ENCODE results near the gene MAPK10.
"Not testable (repeated sequence)": the region's sequence is repeated elsewhere in the genome, so short reads cannot be mapped to it uniquely, and the experiment has no call there.

MAPK10 gene

GRCh38 chr4:86100539-86101215, 259.2 kb downstream of the MAPK10 start:
- DNase-seq, result no peak

- DNase-seq, result no peak
Observed at GRCh38 chr4:86099348-86099747, 260.5 kb downstream of the MAPK10 start.

- no peak for DNase-seq
Observed at GRCh38 chr4:86098691-86099090, 261.2 kb downstream of the MAPK10 start.

- DNase-seq, result no peak
Observed at GRCh38 chr4:86096373-86096772, 263.5 kb downstream of the MAPK10 start.

GRCh38 chr4:86092684-86093083, 267.2 kb downstream of the MAPK10 start:
- DNase-seq, result no peak

- no peak for DNase-seq
Observed at GRCh38 chr4:86091201-86091600, 268.7 kb downstream of the MAPK10 start.

GRCh38 chr4:86089781-86090323, 270.0 kb downstream of the MAPK10 start:
- no peak for DNase-seq

- no peak for DNase-seq
Observed at GRCh38 chr4:86089053-86089452, 270.8 kb downstream of the MAPK10 start.

GRCh38 chr4:86075796-86076195, 284.1 kb downstream of the MAPK10 start:
- not testable (repeated sequence) for DNase-seq

- no peak for DNase-seq
Observed at GRCh38 chr4:86060341-86060740, 299.5 kb downstream of the MAPK10 start.

- no peak for DNase-seq
Observed at GRCh38 chr4:86058621-86059020, 301.2 kb downstream of the MAPK10 start.

GRCh38 chr4:86055898-86056297, 304.0 kb downstream of the MAPK10 start:
- no peak for DNase-seq

- DNase-seq, result no peak
Observed at GRCh38 chr4:86054286-86055032, 305.4 kb downstream of the MAPK10 start.

GRCh38 chr4:86050496-86050895, 309.4 kb downstream of the MAPK10 start:
- DNase-seq, result no peak

GRCh38 chr4:86048426-86048825, 311.4 kb downstream of the MAPK10 start:
- no peak for DNase-seq

GRCh38 chr4:86044593-86044985, 315.3 kb downstream of the MAPK10 start:
- DNase-seq, result no peak

- DNase-seq, result peak; percentile 7
Observed at GRCh38 chr4:86043755-86044592, 315.9 kb downstream of the MAPK10 start.

GRCh38 chr4:86038037-86038436, 321.8 kb downstream of the MAPK10 start:
- no peak for DNase-seq

- no peak for DNase-seq
Observed at GRCh38 chr4:86036736-86037135, 323.1 kb downstream of the MAPK10 start.

GRCh38 chr4:86035688-86036087, 324.2 kb downstream of the MAPK10 start:
- DNase-seq, result no peak

- no peak for DNase-seq
Observed at GRCh38 chr4:86034616-86035015, 325.2 kb downstream of the MAPK10 start.

- DNase-seq, result no peak
Observed at GRCh38 chr4:86033171-86033570, 326.7 kb downstream of the MAPK10 start.

- DNase-seq, result no peak
Observed at GRCh38 chr4:86032476-86033022, 327.3 kb downstream of the MAPK10 start.
